Endometrial microvascular endothelial cells (primary cell): ENCODE measurements around the gene ACTA1. TPM values are rescaled to one million over a fixed set of nuclear protein-coding genes. Genes with fewer than 3 reads are reported as not detected.
"Not testable (repeated sequence)": the region's sequence is repeated elsewhere in the genome, so short reads cannot be mapped to it uniquely, and the experiment has no call there.

Experiments used
- in situ Hi-C: cut with HindIII; loops from 2 replicates; pipeline ENCODE4 v1.10.0; 2017; ENCODE audit warnings: low sequenced_read_pairs, low pct_unique_long_range_greater_than_20kb; ENCODE audit errors: inconsistent ontology term
- total RNA-seq: library from RNA; depleted of rRNA; stranded (reverse); fragments of >200 nt; gene quantifications from one replicate; pipeline ENCODE4 v1.2.3, GENCODE V29; 2015; ENCODE audit errors: inconsistent ontology term

The ACTA1 gene
- not detected for total RNA-seq

- in situ Hi-C loops: loop anchor here (25.0 kb wide), 1 partner anchor 97 kb away; the partner anchor contains the start of gene CCSAP
These were observed at the start of gene ACTA1 for GRCh38 chr1:229434005-229434640. Gene ACTA1 (minus strand): TSS chr1:229434094. CDS start chr1:229433115, 979 bp downstream.

GRCh38 chr1:229482511-229482910 is 48.6 kb upstream of the ACTA1 start:
- in situ Hi-C loops: no loop called here

DNA sequence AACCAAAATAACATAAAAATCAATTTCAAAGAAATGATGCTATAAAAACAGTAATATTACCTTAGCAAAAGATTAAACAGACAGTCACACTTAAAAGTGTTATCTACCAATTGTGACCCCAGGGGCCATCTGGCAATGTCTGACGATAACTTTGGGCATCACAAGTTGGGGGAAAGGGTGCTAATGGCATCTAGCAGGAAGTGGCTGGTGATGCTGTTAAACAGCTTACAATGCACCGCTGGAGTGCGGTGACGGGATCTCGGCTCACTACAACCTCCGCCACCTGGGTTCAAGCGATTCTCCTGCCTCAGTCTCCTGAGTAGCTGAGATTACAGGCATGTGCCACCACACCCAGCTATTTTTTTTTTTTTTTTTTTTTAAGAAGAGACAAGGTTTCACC is 46.6 kb upstream of the ACTA1 start:
- in situ Hi-C loops: no loop called here

DNA sequence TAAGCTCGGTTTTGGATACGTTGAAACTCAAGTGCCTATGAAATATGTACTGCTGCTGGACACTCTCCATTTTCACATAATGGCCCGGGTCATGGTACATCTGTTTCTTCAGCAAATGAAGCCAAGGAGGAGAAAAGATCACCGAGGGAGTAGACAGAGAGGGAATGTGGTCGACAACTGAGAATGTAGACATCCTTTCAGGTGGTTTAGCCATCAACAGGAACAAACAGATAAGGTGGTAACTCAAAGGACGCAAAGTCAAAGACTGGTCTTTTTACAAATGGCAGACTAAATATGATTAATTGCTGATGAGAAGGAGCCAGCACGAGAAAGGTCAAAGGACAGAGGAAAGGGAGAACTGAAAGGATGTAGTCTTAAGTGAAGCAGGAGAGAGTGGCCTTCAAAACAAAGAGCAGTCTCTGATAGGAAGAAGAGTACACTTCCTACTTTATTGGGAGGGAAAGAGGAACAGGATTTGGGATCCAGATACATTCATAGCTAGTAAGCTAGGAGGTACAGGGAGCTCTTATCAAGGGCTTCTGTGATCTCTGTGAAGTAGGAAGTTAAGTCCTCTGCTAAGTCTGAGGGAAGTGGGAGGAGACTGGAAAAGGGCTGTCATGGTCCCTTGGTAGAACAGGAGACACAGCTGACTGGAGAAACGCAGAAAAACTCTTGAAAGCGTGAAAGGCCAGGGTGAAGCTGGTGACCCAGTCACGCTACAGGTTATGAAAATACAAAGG is 45.9 kb upstream of the ACTA1 start:
- in situ Hi-C loops: no loop called here

- in situ Hi-C loops: no loop called here
These were observed 45.0 kb upstream of the ACTA1 start for GRCh38 chr1:229478852-229479251.

- in situ Hi-C loops: not testable (repeated sequence)
These were observed 42.0 kb upstream of the ACTA1 start for GRCh38 chr1:229475859-229476258.

DNA sequence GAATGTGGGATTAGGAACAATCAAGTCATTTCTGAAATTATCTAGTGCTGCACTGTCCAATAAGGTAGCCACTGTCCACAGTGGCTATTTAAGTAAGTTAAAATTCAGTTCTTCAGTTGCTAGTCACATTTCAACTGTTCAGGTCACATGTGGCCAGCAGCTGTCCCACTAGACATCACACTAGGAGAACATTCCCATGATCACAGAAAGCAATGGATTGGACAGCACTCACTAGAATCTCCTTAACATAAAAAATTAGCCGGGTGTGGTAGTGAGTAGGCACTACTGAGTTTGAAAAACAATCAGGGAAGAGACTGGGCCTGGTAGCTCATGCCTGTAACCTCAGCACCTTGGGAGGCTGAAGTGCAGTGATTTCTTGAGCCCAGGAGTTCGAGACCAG is 40.6 kb upstream of the ACTA1 start:
- in situ Hi-C loops: no loop called here

- in situ Hi-C loops: no loop called here
These were observed 37.3 kb upstream of the ACTA1 start for GRCh38 chr1:229471175-229471574.

DNA sequence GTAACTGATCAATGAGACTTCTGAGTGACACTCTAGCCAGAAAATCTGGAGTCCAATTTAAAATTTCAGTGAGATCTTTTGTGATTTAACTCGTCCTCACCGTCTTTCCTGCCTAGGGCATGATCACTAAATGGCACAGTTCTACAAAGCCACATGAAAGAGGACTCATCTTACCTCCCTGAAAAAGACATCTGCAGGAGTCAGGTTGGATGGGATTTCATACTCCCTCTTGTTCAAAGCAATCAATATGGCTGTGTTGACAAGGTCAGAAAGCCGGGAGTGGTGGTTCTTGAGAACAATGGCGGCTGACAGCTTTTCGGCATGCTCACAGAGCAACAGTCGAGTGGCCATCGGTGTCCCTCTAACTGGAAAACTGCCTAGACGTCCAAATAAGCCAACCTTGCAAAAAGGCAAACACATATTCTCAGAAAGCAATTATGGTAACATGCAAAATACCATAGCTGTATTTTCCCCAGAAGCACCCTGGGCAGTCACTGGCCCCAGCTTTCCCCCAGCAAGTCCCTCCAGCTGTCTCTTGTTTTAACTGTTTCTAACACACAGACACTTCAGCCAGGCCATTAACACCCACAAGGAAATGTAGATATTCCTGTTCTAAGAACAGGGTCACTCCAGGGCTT is 36.6 kb upstream of the ACTA1 start:
- in situ Hi-C loops: no loop called here

DNA sequence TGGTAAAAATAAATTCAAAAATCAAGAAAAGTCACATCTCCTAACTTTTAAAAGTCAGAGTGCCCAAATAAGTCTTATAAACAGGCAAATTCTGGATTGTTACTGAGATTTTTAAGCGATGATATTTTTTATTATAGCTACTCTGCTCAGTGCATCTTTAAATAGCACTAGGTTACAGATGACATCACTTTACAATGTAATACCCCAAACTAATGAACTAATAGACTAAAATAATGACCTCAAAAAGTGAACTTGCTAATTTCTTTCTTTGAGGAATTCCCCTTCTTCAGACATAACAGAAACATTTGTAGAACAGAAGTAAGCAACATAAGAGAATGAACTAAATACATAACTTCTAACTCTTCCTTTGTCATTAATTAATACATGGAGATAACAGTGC is 33.0 kb upstream of the ACTA1 start:
- in situ Hi-C loops: no loop called here

- in situ Hi-C loops: no loop called here
These were observed 30.8 kb upstream of the ACTA1 start for GRCh38 chr1:229464672-229465071.

DNA sequence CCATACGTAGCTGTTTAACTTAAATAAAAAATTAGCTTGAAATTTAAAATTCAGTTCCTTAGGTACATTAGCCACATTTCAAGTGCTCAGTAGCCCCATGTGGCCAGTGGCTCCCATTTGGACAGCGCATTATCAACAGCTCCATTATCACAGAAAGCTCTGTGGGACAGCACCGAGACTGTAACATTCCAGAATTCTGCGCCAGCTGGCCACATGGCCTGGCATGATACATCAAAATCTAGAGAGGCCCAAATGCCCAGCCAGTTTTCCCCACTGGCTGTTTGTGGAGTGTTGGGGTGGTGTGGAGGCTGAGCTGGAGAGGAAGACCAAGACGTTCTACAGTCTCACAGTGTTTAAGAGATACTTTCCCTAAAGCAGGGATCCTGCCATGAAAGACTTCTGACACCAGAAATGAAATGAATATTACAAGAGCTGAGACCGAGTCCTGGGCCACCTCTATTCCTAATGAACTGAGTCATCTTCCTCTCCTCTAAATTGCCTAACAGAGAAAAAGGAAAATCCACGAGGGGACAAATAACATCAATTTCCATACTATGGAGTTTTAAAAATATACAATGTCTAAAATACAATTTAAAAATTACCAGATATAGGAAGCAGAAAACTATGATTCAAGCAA is 27.3 kb upstream of the ACTA1 start:
- in situ Hi-C loops: no loop called here

GRCh38 chr1:229459815-229460214 is 25.9 kb upstream of the ACTA1 start:
- in situ Hi-C loops: no loop called here

DNA sequence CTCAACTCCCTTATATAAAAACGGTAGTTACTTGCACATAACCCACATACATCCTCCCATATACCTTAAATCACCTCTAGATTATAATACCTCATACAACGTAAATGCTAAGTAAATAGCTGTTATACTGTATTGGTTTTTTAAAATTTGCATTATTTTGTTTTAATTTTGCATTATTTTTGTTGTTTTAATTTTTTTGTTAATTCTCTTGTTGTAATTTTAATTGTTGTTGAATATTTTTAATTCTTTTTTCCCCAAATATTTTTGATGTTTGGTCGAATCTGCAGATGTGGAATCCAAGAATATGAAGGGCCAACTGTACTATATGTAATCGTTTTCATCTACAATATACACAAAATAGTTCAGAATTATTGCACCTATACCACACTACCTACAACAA is 23.5 kb upstream of the ACTA1 start:
- in situ Hi-C loops: no loop called here

DNA sequence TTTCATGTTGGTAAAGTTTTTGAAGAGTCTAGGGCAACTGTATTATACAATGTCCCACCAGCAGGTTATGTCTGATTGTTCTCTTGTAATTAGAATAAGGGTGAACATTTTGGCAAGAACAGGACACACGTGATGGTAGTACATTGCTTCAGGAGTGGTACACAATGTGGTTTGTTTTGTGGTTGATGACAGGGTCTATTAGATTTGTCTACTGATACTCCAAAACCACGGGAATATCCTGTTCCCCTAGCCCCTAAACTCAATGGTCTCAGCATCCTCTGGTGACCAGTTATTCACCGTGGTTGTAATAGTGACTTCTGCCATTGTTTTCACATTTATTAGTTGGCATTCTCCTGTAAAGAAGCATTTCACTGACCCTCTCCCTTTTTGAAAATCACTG is 22.1 kb upstream of the ACTA1 start:
- in situ Hi-C loops: no loop called here

GRCh38 chr1:229454056-229454455 is 20.2 kb upstream of the ACTA1 start:
- in situ Hi-C loops: no loop called here

GRCh38 chr1:229452956-229453801 is 19.3 kb upstream of the ACTA1 start:
- in situ Hi-C loops: no loop called here

- in situ Hi-C loops: loop anchor here (25.0 kb wide), 1 partner anchor 112 kb away; the partner anchor contains the start of gene CCSAP
These were observed 15.0 kb upstream of the ACTA1 start for GRCh38 chr1:229448845-229449244.

GRCh38 chr1:229448354-229448753 is 14.5 kb upstream of the ACTA1 start:
- in situ Hi-C loops: loop anchor here (25.0 kb wide), 1 partner anchor 111 kb away; the partner anchor contains the start of gene CCSAP
